ENCODE data around the gene CSE1L.
"Not testable (repeated sequence)": the region's sequence is repeated elsewhere in the genome, so short reads cannot be mapped to it uniquely, and the experiment has no call there.

Gene CSE1L

GRCh38 chr20:49074521-49074920, 28.4 kb downstream of the CSE1L start:
- no peak for DNase-seq (ENCODE audit: low read depth)
- TF ChIP-seq CTCF (IDR thresholded peaks at IDR 0.05; ENCODE audit: insufficient read depth, low read depth, low read length, missing control alignments), result no peak
- H3K4me3 ChIP-seq (ENCODE audit: low read depth, low read length), result no peak overlapping the region

GRCh38 chr20:49078310-49078709, 32.2 kb downstream of the CSE1L start:
- no peak for TF ChIP-seq CTCF (IDR thresholded peaks at IDR 0.05; ENCODE audit: insufficient read depth, low read depth, low read length, missing control alignments)
- DNase-seq (ENCODE audit: low read depth), result no peak
- H3K4me3 ChIP-seq (ENCODE audit: low read depth, low read length), result no peak overlapping the region

GRCh38 chr20:49082295-49082694, 36.2 kb downstream of the CSE1L start:
- not testable (repeated sequence) for DNase-seq (ENCODE audit: low read depth); H3K4me3 ChIP-seq (ENCODE audit: low read depth, low read length)

GRCh38 chr20:49091104-49091503, 45.0 kb downstream of the CSE1L start:
- DNase-seq (ENCODE audit: low read depth), result no peak
- no peak overlapping the region for H3K4me3 ChIP-seq (ENCODE audit: low read depth, low read length)
- TF ChIP-seq CTCF (IDR thresholded peaks at IDR 0.05; ENCODE audit: insufficient read depth, low read depth, low read length, missing control alignments), result no peak

- no peak overlapping the region for H3K4me3 ChIP-seq (ENCODE audit: low read depth, low read length)
- TF ChIP-seq CTCF (IDR thresholded peaks at IDR 0.05; ENCODE audit: insufficient read depth, low read depth, low read length, missing control alignments), result no peak
- DNase-seq (ENCODE audit: low read depth), result no peak
Observed at GRCh38 chr20:49091762-49092161, 45.6 kb downstream of the CSE1L start.

GRCh38 chr20:49096203-49096730, 50.2 kb downstream of the CSE1L start:
- TF ChIP-seq CTCF (IDR thresholded peaks at IDR 0.05; ENCODE audit: insufficient read depth, low read depth, low read length, missing control alignments), result no peak
- H3K4me3 ChIP-seq (ENCODE audit: low read depth, low read length), result no peak overlapping the region
- DNase-seq (ENCODE audit: low read depth), result no peak

GRCh38 chr20:49097159-49097558, 51.0 kb downstream of the CSE1L start:
- no peak overlapping the region for H3K4me3 ChIP-seq (ENCODE audit: low read depth, low read length)
- no peak for TF ChIP-seq CTCF (IDR thresholded peaks at IDR 0.05; ENCODE audit: insufficient read depth, low read depth, low read length, missing control alignments)
- DNase-seq (ENCODE audit: low read depth), result no peak

All from GM12865 (cell line).